Heart right ventricle (tissue), 16 donors: ENCODE measurements around the gene IVD. TPM values are rescaled to one million over a fixed set of nuclear protein-coding genes. Genes with fewer than 3 reads are reported as not detected.

Experiments used
- ATAC-seq, 8 donors: fragments of 200-7000 bp; cut with Tn5 transposase; one replicate each; pipeline ENCODE4 v1.9.1; 2020; ENCODE audit warnings: mild to moderate bottlenecking in 8 of 8, moderate library complexity in 8 of 8, moderate number of reproducible peaks in 1 of 8
- DNase-seq, 2 donors: peaks; one replicate each; pipeline ENCODE4 v3.0.0-alpha.2; 2020
- H3K27ac ChIP-seq, 10 donors: fragments of 200-600 bp; sonication (generic) in 2 of 10; one replicate each; pipeline versions ENCODE4 v1.5.0 to v1.8.0; 2020 to 2022; ENCODE audit warnings: mild to moderate bottlenecking in 3 of 10
- H3K27me3 ChIP-seq, 7 donors: fragments of 200-600 bp; one replicate each; pipeline ENCODE4 v1.8.0; 2021 to 2022; ENCODE audit warnings: mild to moderate bottlenecking in 2 of 7
- H3K36me3 ChIP-seq, 9 donors: fragments of 200-600 bp; sonication (generic) in 1 of 9; one replicate each; pipeline versions ENCODE4 v1.5.0 to v1.8.0; 2020 to 2022; ENCODE audit warnings: mild to moderate bottlenecking in 2 of 9
- H3K4me1 ChIP-seq, 9 donors: fragments of 200-600 bp; sonication (generic) in 1 of 9; one replicate each; pipeline versions ENCODE4 v1.5.0 to v1.8.0; 2020 to 2022; ENCODE audit warnings: mild to moderate bottlenecking in 4 of 9
- H3K4me3 ChIP-seq, 10 donors: fragments of 200-600 bp; sonication (generic) in 2 of 10; one replicate each; pipeline versions ENCODE4 v1.5.0 to v1.8.0; 2020 to 2022; ENCODE audit warnings: mild to moderate bottlenecking in 7 of 10, moderate library complexity in 2 of 10
- H3K9me3 ChIP-seq, 11 donors: fragments of 200-600 bp in 10 of 11; sonication (generic) in 2 of 11; one replicate each; pipeline versions ENCODE4 v1.5.0 to v1.8.0; 2013 to 2022; ENCODE audit warnings: mild to moderate bottlenecking in 2 of 11, control low read depth in 1 of 11, moderate library complexity in 1 of 11
- WGBS, 2 donors: extraction: QIAGEN DNeasy Blood & Tissue Kit; methylation state at CpG; one replicate each; pipeline ENCODE4 v1.1.7; 2013; ENCODE audit warnings: inconsistent platforms in 1 of 2; 5-methylcytosine and 5-hydroxymethylcytosine counted together
- intact Hi-C, 10 donors: fragments of 100-400 bp; cut with DNase I; formaldehyde crosslinking; loops; one replicate each; pipeline versions ENCODE4 v1.11.1 to v1.14.2; 2022
- polyA plus RNA-seq, 2 donors: library from polyadenylated mRNA; stranded (reverse); fragments of 200-250 nt; gene quantifications; one replicate each; pipeline ENCODE4 v1.2.3, GENCODE V29; 2013
- total RNA-seq, 10 donors: library from RNA; stranded (reverse); fragmentation: NEBNext Ultra II Directional in 3 of 10; extraction: Animal tissue kit (Norgen Biotek cat#: 25700) in 3 of 10; gene quantifications; one replicate each; pipeline versions ENCODE4 v1.2.1 to v1.2.4, GENCODE V29; 2021 to 2023
- TF ChIP-seq, protein P1 (sequence below), 9 donors: fragments of 200-600 bp; sonication (generic) in 2 of 9; IDR thresholded peaks; one replicate each; pipeline versions ENCODE4 v1.5.0 to v1.8.0; 2021 to 2022; ENCODE audit warnings: antibody characterized with exemption in 9 of 9, mild to moderate bottlenecking in 5 of 9, moderate library complexity in 1 of 9
- donor health status: Arrhythmogenic right ventricular cardiomyopathy.
- donor health status: ischemic (EF 13 %, LVEDD 7.1; RV severe dilation, severe dysfunction).
- donor health status: healthy with polysubstance abuse.
- donor health status: DM: no; HTN: yes; CAD: no.
- donor health status: DM: no; HTN: no; CAD: no.
- donor health status: ischemic (EF 25% LVEDD 6.9; RV normal size, moderate dysfunction).
- donor health status: ischemic (EF 25% LVEDD 5.7; RV mildly dilated, moderate dysfunction).
- donor health status: healthy.
- donor health status: DM: yes; HTN: yes; CAD: no.
- donor health status: Ischemic cardiomyopathy.
- donor health status: ischemic (EF 35%, LVEDD 5.7; RV mildly dilated, moderate dysfunction).
- donor health status: nonischemic (EF 11% LVEDD 7.7; RV severe dilation, severe dysfunction).
- donor health status: DM: yes; HTN: yes; CAD: no.
- donor health status: PGD.
- donor health status: ischemic (EF 29% LVEDD 5.4; RV normal size, mild dysfunction).
- donor health status: nonischemic (EF 23%, LVEDD 6.1; RV moderate dilation, normal function).

IVD gene
- total and polyA plus RNA-seq, 12 donors, result 42.2 to 143 (median 103) TPM

DNA sequence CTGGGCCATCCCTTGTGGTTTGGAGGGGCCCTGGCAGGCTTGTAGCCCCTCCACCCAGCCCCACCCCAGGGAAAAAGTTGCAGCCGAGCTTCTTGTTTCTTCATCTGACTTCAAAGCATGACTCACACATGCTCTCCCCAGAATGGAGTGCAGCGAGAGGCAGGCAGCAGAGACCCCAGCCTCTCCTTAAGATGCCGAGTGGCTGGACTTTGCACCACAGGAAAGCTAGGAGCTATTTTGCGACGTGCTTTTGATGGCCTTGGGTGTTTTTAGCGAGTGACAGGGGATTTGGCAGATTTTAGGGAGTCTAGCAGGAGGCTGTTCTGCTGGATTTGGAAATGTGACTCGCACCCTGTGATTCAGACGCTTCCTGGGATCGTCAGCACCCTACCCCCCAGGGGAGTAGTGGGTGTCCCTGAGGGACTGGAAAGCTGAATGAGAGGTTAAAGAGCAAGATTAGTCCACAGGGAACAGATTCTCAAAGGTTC is 49.4 kb downstream of the IVD start:
- Histone ChIP-seq H3K4me3 (no peak overlapping the region), H3K9me3 (no peaks in the 10 kb centered on the region), H3K4me1 (peaks cover 23 to 73% (median 60%) of the 10 kb centered on the region in 9 donors), H3K27me3 (no peaks in the 10 kb centered on the region), H3K27ac (peak overlapping the region in 1 of 10 donors; percentile 21), H3K36me3 (peaks cover 0 to 18% (median 7%) of the 10 kb centered on the region in 9 donors)
- no peak for ATAC-seq
- WGBS, 2 donors, result 66 to 79% methylated on average over 9 of the region's 9 CpGs
- no peak for DNase-seq
- TF ChIP-seq, protein P1, sequence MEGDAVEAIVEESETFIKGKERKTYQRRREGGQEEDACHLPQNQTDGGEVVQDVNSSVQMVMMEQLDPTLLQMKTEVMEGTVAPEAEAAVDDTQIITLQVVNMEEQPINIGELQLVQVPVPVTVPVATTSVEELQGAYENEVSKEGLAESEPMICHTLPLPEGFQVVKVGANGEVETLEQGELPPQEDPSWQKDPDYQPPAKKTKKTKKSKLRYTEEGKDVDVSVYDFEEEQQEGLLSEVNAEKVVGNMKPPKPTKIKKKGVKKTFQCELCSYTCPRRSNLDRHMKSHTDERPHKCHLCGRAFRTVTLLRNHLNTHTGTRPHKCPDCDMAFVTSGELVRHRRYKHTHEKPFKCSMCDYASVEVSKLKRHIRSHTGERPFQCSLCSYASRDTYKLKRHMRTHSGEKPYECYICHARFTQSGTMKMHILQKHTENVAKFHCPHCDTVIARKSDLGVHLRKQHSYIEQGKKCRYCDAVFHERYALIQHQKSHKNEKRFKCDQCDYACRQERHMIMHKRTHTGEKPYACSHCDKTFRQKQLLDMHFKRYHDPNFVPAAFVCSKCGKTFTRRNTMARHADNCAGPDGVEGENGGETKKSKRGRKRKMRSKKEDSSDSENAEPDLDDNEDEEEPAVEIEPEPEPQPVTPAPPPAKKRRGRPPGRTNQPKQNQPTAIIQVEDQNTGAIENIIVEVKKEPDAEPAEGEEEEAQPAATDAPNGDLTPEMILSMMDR (IDR thresholded peaks at IDR 0.05), result no peak
- intact Hi-C loops, result loop anchor here in 2 of 10 donors (10.0 kb wide), 1 partner anchor 50 kb away; no protein-coding TSS in a partner anchor

DNA sequence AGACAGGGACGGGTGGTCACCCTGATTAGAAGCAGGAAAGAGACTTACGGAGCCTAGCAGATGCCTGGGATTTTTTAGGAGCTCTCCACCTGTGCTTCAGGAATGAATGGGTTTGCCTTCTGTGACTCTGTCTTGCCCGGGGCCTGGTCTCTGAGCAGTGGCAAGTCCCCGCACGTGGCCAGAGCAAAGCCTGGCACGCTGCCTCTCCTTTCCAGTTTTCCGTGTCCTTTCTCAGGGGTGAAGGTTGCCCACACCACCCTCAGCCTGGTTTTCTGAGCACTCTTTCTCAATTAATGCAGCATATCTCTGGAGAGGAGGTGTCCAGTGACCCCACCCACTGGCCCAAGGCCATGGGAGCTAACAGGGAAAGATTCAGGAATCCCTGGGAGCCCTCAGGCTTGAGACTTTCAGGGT is 50.7 kb downstream of the IVD start:
- WGBS, 2 donors, result 31 to 43% methylated on average over 7 of the region's 7 CpGs

DNA sequence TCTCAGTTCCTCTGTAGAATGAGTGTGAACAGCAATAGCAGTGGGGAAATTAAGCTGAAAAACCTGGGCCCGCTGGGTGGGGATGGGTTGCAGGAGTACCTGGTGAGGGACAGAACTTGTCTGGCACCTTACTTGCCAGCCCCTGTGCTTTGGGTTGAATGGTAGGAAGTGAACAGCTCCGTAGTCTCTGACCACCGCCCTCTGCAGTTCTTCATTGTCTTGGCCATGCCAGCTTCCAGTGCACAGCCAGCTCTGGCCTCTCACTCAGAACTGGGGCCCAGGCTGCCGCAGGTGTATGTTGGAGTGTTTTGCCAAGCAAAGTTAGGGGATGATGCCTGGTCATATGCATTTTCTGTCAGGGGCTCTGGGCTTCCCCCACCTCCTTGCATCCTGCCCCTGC is 51.1 kb downstream of the IVD start:
- DNase-seq (no peak), ATAC-seq (peak in 6 of 8 donors; percentile 8 to 39 (median 24))
- Histone ChIP-seq H3K4me1 (peaks cover 23 to 57% (median 45%) of the 10 kb centered on the region in 9 donors), H3K27ac (peak overlapping the region in 5 of 10 donors; percentile 19 to 52 (median 29)), H3K4me3 (no peak overlapping the region), H3K36me3 (peaks cover 0 to 34% (median 8%) of the 10 kb centered on the region in 9 donors), H3K27me3 (no peaks in the 10 kb centered on the region), H3K9me3 (no peaks in the 10 kb centered on the region)
- WGBS, 2 donors, result 56 to 63% methylated on average over 4 of the region's 4 CpGs
- intact Hi-C loops, result loop anchor here in 2 of 10 donors (10.0 kb wide), 1 partner anchor 48 kb away; no protein-coding TSS in a partner anchor
- TF ChIP-seq, protein P1 (IDR thresholded peaks at IDR 0.05), result no peak

More for the DNA sequence above, 50.7 kb downstream of the IVD start:
- Histone ChIP-seq H3K9me3 (no peaks in the 10 kb centered on the region), H3K4me1 (peaks cover 23 to 61% (median 49%) of the 10 kb centered on the region in 9 donors), H3K27ac (peak overlapping the region in 5 of 10 donors; percentile 19 to 52 (median 29)), H3K36me3 (peaks cover 0 to 30% (median 7%) of the 10 kb centered on the region in 9 donors), H3K27me3 (no peaks in the 10 kb centered on the region), H3K4me3 (no peak overlapping the region)
- ATAC-seq, result peak in 7 of 8 donors; percentile 32 to 62 (median 46)
- peak in 1 of 2 donors; percentile 50 for DNase-seq
- TF ChIP-seq, protein P1 (IDR thresholded peaks at IDR 0.05), result no peak
- intact Hi-C loops, result loop anchor here in 2 of 10 donors (10.0 kb wide), 1 partner anchor 48 kb away; no protein-coding TSS in a partner anchor

DNA sequence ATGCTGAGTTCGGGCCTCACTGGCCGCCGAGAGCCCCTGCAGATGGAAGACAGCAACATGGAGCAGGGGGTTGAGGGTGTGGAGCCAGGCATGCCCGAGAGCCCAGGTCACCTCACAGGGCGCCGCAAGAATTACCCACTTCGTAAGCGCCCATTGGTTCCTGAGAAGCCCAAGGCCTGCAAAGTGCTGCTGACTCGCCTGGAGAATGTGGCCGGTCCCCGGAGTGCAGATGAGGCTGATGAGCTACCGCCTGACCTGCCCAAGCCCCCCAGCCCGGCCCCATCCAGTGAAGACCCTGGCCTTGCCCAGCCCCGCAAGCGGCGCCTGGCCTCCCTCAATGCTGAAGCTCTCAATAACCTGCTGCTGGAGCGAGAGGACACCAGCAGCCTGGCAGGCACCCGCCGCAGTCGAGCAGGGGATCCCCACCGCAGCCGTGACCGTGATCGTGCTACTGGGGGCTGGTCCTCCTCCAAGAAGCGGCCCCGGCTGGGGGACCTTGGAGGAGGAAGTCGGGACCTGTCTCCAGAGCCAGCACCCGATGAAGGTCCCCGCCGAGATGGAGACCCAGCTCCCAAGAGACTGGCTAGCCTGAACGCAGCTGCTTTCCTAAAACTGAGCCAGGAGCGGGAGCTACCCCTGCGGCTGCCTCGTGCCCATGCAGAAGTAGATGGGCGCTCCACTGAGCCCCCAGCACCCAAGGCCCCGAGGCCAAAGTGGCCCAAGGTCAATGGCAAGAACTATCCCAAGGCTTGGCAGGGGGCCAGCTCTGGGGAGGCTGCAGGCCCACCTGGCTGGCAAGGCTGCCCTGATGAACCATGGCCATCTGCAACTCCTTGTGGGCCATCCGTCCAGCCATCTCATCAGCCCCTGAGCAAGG is 53.1 kb downstream of the IVD start:
- TF ChIP-seq, protein P1 (IDR thresholded peaks at IDR 0.05), result no peak
- Histone ChIP-seq H3K4me1 (peaks cover 19 to 39% (median 35%) of the 10 kb centered on the region in 9 donors), H3K36me3 (peaks cover 0 to 54% (median 17%) of the 10 kb centered on the region in 9 donors), H3K27ac (no peak overlapping the region), H3K4me3 (no peak overlapping the region), H3K27me3 (no peaks in the 10 kb centered on the region), H3K9me3 (no peaks in the 10 kb centered on the region)
- intact Hi-C loops, result loop anchor here in 2 of 10 donors (10.0 kb wide), 1 partner anchor 46 kb away; no protein-coding TSS in a partner anchor
- DNase-seq (no peak), ATAC-seq (no peak)
- 94 to 95% methylated on average over 37 of the region's 37 CpGs for WGBS, 2 donors
